ENCODE results near the gene CHURC1. TPM values are rescaled to one million over a fixed set of nuclear protein-coding genes. Genes with fewer than 3 reads are reported as not detected.

Gene CHURC1
- total RNA-seq, 1 donor from 2014 or later = 33.1 TPM

DNA sequence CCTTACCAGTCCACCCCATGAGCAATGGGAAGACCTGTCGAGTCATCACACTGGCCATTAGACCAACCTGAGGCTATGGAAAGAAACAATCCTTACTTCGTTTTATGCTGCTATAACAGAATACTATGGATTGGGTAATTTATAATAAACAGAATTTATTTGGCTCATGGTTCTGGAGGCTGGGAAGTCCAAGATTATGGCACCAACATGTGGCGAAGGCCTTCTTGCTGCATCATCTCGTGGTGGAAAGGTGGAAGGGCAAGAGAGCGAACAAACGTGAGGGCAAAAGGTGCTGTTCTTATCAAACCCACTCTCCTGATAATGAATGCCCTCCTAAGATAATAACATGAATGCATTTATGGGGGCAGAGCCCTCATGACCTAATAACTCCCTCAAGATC, 24.9 kb upstream of the CHURC1 start:
- no peak for DNase-seq (ENCODE audit: low read depth, low spot score)
- Mint-ChIP-seq H3K4me3 (no peak overlapping the region), H3K27ac (ENCODE audit: unreplicated experiment) (no peak overlapping the region), H3K9me3 (no peaks in the 10 kb centered on the region), H3K4me1 (no peaks in the 10 kb centered on the region), H3K36me3 (ENCODE audit: low read depth) (no peaks in the 10 kb centered on the region), H3K27me3 (ENCODE audit: low read depth) (peaks cover 71% of the 10 kb centered on the region)
- TF ChIP-seq CTCF (conservative IDR thresholded peaks at IDR 0.05) = no peak

DNA sequence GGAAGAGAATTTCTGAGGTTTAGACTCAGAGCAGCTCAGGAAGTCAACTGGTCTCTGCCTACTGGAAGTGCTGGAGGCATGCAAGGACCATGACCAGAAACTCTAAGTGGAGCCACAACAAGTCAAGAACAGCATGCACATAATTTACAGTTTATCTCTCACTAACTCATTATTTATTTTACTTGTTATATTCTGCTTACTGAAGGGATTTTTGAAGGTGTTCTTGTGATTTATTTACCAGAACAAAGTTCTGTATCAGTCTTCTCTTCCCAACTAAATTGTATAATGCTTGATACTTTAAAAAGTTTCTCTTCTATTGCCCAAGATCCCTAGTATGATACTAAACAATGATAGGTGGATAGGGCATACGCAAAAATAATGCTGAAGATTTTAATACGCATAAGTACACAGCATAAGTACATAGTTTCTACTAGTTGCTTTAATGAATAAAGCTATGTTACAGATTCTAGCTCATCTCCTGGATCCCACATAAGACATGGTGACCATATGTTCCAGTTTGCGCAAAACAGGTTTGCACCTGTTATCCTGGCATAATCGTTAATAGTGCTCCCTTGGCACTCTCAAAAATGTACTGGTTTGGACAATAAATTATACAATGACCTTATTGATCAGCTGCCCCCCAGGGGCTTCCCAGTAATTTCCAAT, 22.9 kb upstream of the CHURC1 start:
- no peak for TF ChIP-seq CTCF (conservative IDR thresholded peaks at IDR 0.05)
- H3K36me3 Mint-ChIP-seq (ENCODE audit: low read depth) = no peaks in the 10 kb centered on the region
- DNase-seq (ENCODE audit: low read depth, low spot score) = no peak
- H3K4me3 Mint-ChIP-seq = no peak overlapping the region
- no peaks in the 10 kb centered on the region for H3K4me1 Mint-ChIP-seq
- no peaks in the 10 kb centered on the region for H3K9me3 Mint-ChIP-seq
- H3K27me3 Mint-ChIP-seq (ENCODE audit: low read depth) = peaks cover 52% of the 10 kb centered on the region
- H3K27ac Mint-ChIP-seq (ENCODE audit: unreplicated experiment) = no peak overlapping the region

GRCh38 chr14:64891839-64892375, 22.3 kb upstream of the CHURC1 start:
- H3K27ac Mint-ChIP-seq (ENCODE audit: unreplicated experiment) = no peak overlapping the region
- TF ChIP-seq CTCF (conservative IDR thresholded peaks at IDR 0.05) = peak; percentile 79
- H3K4me1 Mint-ChIP-seq = no peaks in the 10 kb centered on the region
- H3K27me3 Mint-ChIP-seq (ENCODE audit: low read depth) = peaks cover 49% of the 10 kb centered on the region
- no peak for DNase-seq (ENCODE audit: low read depth, low spot score)
- no peaks in the 10 kb centered on the region for H3K9me3 Mint-ChIP-seq
- no peaks in the 10 kb centered on the region for H3K36me3 Mint-ChIP-seq (ENCODE audit: low read depth)
- no peak overlapping the region for H3K4me3 Mint-ChIP-seq

GRCh38 chr14:64899958-64900357, 14.3 kb upstream of the CHURC1 start:
- H3K27me3 Mint-ChIP-seq (ENCODE audit: low read depth) = peaks cover 39% of the 10 kb centered on the region
- H3K4me1 Mint-ChIP-seq = no peaks in the 10 kb centered on the region
- no peak for TF ChIP-seq CTCF (conservative IDR thresholded peaks at IDR 0.05)
- H3K36me3 Mint-ChIP-seq (ENCODE audit: low read depth) = no peaks in the 10 kb centered on the region
- H3K9me3 Mint-ChIP-seq = no peaks in the 10 kb centered on the region
- DNase-seq (ENCODE audit: low read depth, low spot score) = no peak
- no peak overlapping the region for H3K4me3 Mint-ChIP-seq
- H3K27ac Mint-ChIP-seq (ENCODE audit: unreplicated experiment) = no peak overlapping the region

DNA sequence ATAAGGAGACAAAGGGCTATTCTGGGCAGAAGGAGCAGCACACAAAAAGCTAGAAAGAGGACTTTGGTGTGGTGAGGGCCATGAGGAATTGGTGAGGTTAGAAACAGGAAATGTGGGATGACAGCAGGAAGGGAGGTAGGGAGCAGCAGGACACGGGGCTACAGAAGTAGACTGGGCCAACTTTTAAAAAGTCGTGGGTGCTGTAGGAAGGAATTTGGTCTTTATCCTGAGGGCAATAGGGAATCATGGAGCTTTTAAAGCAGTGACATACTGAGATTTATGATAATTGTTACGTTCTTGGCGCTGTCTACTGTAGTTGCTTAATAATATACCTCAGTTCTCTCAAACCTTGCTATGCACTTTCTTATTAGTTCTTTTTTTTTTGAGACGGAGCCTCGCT, 8.2 kb upstream of the CHURC1 start:
- no peaks in the 10 kb centered on the region for H3K4me1 Mint-ChIP-seq
- peaks cover 38% of the 10 kb centered on the region for H3K27me3 Mint-ChIP-seq (ENCODE audit: low read depth)
- no peaks in the 10 kb centered on the region for H3K9me3 Mint-ChIP-seq
- no peak for TF ChIP-seq CTCF (conservative IDR thresholded peaks at IDR 0.05)
- H3K36me3 Mint-ChIP-seq (ENCODE audit: low read depth) = no peaks in the 10 kb centered on the region
- DNase-seq (ENCODE audit: low read depth, low spot score) = no peak
- no peak overlapping the region for H3K4me3 Mint-ChIP-seq
- no peak overlapping the region for H3K27ac Mint-ChIP-seq (ENCODE audit: unreplicated experiment)

Measured in neural crest cell (in vitro differentiated cells).